Stimulated activated naive CD8-positive, alpha-beta T cell treated with anti-CD3 and anti-CD28 coated beads, Interleukin-15, Interleukin-2, amounts not matched to agents 100 U/mL and 50 U/mL, for 24 hours (primary cell): ENCODE results near the gene RECK.
"Not testable (repeated sequence)": the region's sequence is repeated elsewhere in the genome, so short reads cannot be mapped to it uniquely, and the experiment has no call there.

ENCODE experiments used
- ATAC-seq: fragments of 150-1000 bp; cut with Tn5 transposase; one replicate; pipeline ENCODE4 v1.10.0; 2021
- DNase-seq: peaks from one replicate; pipeline ENCODE4 v3.0.0; 2021

RECK gene

DNA sequence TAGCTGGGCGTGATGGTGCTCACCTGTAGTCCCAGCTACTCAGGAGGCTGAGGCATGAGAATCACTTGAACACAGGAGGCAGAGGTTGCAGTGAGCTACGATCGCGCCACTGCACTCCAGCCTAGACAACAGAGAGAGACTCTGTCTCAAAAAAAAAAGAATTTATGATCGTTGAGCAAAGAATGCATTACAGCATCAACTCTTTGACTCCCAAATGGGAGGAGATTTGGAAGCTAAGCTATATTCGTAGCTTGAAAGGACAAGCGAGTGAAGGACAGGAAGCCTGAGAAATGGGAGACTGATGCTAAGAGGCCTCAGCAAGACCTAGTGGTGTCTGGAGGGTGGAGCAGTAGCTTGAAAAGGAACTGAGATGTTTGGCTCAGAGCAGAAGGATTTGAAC is 122.2 kb downstream of the RECK start:
- ATAC-seq: no peak
- DNase-seq: no peak

DNA sequence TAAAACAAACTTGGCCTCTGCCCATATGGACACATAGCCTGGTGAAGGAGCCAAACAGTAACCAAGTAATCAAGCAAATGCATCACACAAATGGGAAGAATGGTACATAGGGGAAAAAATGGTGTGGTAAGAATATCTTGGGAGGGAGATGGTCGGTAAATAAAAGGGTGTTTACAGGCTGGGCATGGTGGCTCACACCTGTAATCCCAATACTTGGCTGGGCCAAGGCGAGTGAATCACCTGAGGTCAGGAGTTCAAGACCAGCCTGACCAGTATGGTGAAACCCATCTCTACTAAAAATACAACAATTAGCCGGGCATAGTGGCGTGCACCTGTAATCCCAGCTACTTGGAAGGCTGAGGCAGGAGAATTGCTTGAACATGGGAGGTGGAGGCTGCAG is 122.8 kb downstream of the RECK start:
- DNase-seq, ATAC-seq: not testable (repeated sequence)

DNA sequence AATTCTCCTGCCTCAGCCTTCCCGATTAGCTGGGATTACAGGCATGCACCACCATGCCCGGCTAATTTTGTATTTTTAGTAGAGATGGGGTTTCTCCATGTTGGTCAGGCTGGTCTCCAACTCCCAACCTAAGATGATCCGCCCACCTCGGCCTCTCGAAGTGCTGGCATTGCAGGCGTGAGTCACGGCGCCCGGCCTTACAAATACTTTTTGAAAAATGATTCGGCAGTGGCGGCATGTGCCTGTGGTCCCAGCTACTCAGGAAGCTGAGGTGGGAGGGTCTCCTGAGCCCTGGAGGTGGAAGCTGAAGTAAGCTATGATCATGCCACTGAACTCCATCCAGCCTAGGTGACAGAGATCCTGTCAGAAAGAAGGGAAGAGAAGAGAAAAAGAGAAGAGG is 123.4 kb downstream of the RECK start:
- not testable (repeated sequence) for DNase-seq, ATAC-seq

- ATAC-seq (no peak), DNase-seq (no peak)
These were observed 124.5 kb downstream of the RECK start for GRCh38 chr9:36161187-36161586.

GRCh38 chr9:36162211-36162738 is 125.6 kb downstream of the RECK start:
- DNase-seq: no peak
- ATAC-seq: no peak

GRCh38 chr9:36163049-36163785 is 126.5 kb downstream of the RECK start:
- DNase-seq (no peak), ATAC-seq (no peak)

DNA sequence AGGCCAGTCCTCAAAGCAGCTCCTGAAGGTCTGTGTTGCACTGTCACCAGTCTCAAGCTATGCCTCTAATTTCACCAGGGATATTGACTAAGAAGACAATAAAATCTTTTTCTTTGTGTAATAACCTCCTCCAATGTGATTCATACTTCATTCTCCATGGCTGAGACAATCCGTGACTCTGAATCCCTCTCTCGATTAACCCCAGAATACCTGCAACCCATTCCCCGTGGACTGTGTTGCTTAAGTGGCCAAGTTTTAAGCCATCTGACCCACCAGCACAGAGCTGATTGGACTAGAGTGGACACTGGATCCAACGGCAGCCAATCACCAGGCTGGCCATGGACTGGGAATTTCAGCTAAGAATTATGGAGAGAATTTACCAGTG is 127.1 kb downstream of the RECK start:
- no peak for DNase-seq
- no peak for ATAC-seq

- ATAC-seq (no peak), DNase-seq (no peak)
These were observed 127.7 kb downstream of the RECK start for GRCh38 chr9:36164372-36164771.

DNA sequence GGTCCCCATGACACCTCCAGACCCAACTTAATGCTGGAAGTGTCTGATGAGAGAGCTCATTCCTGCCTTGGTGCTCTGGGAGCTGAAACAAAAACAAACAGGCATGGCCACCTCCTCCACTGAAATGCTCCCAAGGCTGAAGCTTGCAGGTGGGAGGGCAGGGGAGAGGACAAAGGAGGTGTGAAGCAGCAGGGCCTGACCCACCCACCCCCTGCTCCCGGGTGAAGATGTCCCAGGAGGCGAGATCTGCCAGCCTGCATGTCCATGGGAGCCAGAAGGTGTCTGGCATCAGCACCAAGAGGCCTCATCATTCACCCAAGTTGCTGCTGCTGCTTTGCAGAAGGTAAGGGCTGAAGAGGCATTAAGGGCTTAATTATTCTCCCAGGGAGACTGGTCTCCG is 128.3 kb downstream of the RECK start:
- ATAC-seq (no peak), DNase-seq (no peak)

GRCh38 chr9:36165826-36166167 is 129.1 kb downstream of the RECK start:
- DNase-seq: no peak
- ATAC-seq: no peak

DNA sequence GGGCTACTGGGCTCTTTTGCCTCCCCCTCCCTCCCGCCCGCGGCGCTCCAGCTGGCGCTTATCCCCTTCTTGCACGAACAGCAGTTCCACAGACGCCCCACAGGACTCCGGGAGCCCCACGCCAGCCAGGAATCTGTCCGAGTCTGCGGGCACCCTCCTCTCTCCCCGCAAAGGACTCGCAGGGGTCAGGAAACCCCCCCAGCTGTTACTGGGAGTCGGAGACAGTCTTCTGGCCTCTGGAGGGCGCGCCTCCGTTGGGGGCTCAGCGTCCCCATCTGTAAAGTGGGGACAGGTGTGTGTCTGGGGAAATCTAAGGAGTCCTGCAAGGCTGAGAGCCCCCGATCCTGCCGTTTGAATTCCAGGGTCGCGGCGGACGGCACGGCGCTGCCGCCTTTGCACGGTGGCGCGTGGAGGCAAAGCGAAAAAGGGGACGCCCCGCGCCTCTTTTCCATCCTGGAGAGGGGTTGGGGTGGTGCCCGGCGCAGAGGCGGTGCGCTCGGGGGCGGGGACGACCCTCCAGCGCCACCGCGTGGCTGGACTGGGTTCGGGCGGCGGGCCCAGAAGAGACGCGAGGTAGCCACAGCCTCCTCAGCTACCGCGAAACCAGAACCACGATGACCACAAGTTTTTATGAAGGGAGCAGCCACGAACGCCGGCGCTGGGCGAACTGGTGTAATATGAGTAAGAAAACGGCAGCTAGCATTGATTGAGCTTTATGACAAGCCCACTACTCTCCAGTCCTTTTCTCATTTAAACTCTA is 129.6 kb downstream of the RECK start:
- DNase-seq (peak; percentile 89), ATAC-seq (peak; percentile 92)

- ATAC-seq: no peak
- no peak for DNase-seq
These were observed 132.5 kb downstream of the RECK start, which contains the start of gene CCIN for GRCh38 chr9:36169166-36169565. Gene CCIN, plus strand, starts transcription at chr9:36169388. Its CDS starts 115 bp downstream, at chr9:36169503.

DNA sequence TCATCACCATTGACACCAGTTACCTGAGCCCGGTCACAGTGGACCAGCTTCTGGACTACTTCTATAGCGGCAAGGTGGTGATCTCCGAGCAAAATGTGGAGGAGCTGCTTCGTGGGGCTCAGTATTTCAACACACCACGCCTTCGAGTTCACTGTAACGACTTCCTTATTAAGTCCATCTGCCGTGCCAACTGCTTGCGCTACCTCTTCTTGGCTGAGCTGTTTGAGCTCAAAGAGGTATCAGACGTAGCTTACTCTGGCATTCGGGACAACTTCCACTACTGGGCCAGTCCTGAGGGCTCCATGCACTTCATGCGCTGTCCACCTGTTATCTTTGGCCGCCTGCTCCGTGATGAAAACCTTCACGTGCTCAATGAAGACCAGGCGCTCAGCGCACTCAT is 133.0 kb downstream of the RECK start:
- ATAC-seq: no peak
- DNase-seq: no peak

- ATAC-seq (no peak), DNase-seq (no peak)
These were observed 133.8 kb downstream of the RECK start for GRCh38 chr9:36170531-36170930.

GRCh38 chr9:36173861-36174260 is 137.1 kb downstream of the RECK start:
- no peak for ATAC-seq
- DNase-seq: no peak
